ENCODE data around the gene C17orf114.

Gene C17orf114

DNA sequence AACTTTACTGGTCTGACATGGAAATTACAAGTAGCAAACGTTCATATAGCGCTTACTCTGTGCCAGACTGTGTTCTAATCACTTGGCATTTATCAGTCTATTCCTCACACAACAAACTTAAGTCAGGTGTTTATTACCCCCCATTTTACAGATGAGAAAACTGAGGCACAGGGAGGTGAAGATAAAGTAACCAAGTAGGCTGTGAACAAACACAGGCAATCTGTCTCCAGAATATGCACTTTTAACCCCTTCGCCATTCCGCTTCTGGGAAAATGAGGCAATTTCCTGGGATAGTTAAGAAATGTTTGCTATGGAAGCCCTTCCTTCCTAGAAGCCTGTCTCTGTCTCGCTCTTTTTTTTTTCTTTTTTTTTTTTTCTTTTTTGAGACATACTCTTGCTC lies 50.2 kb downstream of the C17orf114 start:
- ChIA-PET POLR2A (no interaction called here), CTCF (interaction anchor here (0.6 kb wide), 1 partner anchor 20 kb away, joined by 3 read pairs; the partner anchor contains the start of gene TM4SF5)
- no peaks in the 10 kb centered on the region for H3K4me1 ChIP-seq (ENCODE audit: control insufficient read depth, insufficient read depth, low read length)
- no peak overlapping the region for H3K27ac ChIP-seq (ENCODE audit: extremely low read depth, low read depth, low read length)
- H3K9me3 ChIP-seq (ENCODE audit: control insufficient read depth, insufficient read depth, low read depth, low read length) = no peaks in the 10 kb centered on the region
- TF ChIP-seq, protein P1, sequence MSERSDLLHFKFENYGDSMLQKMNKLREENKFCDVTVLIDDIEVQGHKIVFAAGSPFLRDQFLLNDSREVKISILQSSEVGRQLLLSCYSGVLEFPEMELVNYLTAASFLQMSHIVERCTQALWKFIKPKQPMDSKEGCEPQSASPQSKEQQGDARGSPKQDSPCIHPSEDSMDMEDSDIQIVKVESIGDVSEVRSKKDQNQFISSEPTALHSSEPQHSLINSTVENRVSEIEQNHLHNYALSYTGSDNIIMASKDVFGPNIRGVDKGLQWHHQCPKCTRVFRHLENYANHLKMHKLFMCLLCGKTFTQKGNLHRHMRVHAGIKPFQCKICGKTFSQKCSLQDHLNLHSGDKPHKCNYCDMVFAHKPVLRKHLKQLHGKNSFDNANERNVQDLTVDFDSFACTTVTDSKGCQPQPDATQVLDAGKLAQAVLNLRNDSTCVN (tag by site-specific recombination; optimal IDR thresholded peaks at IDR 0.05) = no peak
- TF ChIP-seq SP2 (tag by site-specific recombination; IDR thresholded peaks at IDR 0.05) (no peak), ZFP37 (tag by site-specific recombination; IDR thresholded peaks at IDR 0.05) (no peak), ZNF138 (tag by site-specific recombination; IDR thresholded peaks at IDR 0.05; ENCODE audit: borderline replicate concordance) (no peak), ZXDB (tag by site-specific recombination; IDR thresholded peaks at IDR 0.05) (no peak), ZNF560 (tag by site-specific recombination; IDR thresholded peaks at IDR 0.05; ENCODE audit: borderline replicate concordance) (no peak), ZFP3 (tag by site-specific recombination; IDR thresholded peaks at IDR 0.05; ENCODE audit: low read depth) (no peak), ZNF530 (tag by site-specific recombination; IDR thresholded peaks at IDR 0.05; ENCODE audit: low read depth) (no peak), ZBTB21 (tag by site-specific recombination; IDR thresholded peaks at IDR 0.05) (no peak), SCRT1 (tag by site-specific recombination; IDR thresholded peaks at IDR 0.05; ENCODE audit: borderline replicate concordance) (no peak), ZNF155 (tag by site-specific recombination; IDR thresholded peaks at IDR 0.05) (no peak), ZFP41 (tag by site-specific recombination; IDR thresholded peaks at IDR 0.05; ENCODE audit: borderline replicate concordance) (no peak), ZNF266 (tag by site-specific recombination; IDR thresholded peaks at IDR 0.05; ENCODE audit: low read depth) (no peak), ZBTB17 (tag by site-specific recombination; IDR thresholded peaks at IDR 0.05) (no peak), ZNF223 (tag by site-specific recombination; IDR thresholded peaks at IDR 0.05) (no peak), SCRT2 (tag by site-specific recombination; IDR thresholded peaks at IDR 0.05) (no peak), ZNF132 (tag by site-specific recombination; IDR thresholded peaks at IDR 0.05; ENCODE audit: borderline replicate concordance) (no peak), BCL11A (tag by site-specific recombination; IDR thresholded peaks at IDR 0.05; ENCODE audit: low read depth) (no peak), YY1 (tag by site-specific recombination; IDR thresholded peaks at IDR 0.05) (no peak), ZNF140 (tag by site-specific recombination; IDR thresholded peaks at IDR 0.05) (no peak)
- no peak overlapping the region for H3K4me3 ChIP-seq (ENCODE audit: low read depth, low read length)
- no peaks in the 10 kb centered on the region for H3K36me3 ChIP-seq (ENCODE audit: control insufficient read depth in 2 of 2, insufficient read depth in 1 of 2, low read length in 2 of 2)

Measured in HEK293 (cell line).